Panc1 (cell line): ENCODE measurements around the gene EPN2.

Experiments used
- CTCF ChIP-seq: fragments of 450-650 bp; IDR thresholded peaks from 2 replicates; pipeline ENCODE4 v1.5.1; 2017; ENCODE audit warnings: mild to moderate bottlenecking
- POLR2AphosphoS5 ChIP-seq: IDR thresholded peaks from 2 replicates; pipeline ENCODE4 v1.6.1; 2012; ENCODE audit warnings: mild to moderate bottlenecking, low read depth, low read length, moderate library complexity
- SIN3A ChIP-seq: IDR thresholded peaks from 2 replicates; pipeline ENCODE4 v1.6.1; 2012; ENCODE audit warnings: low read depth, mild to moderate bottlenecking, low read length, moderate library complexity, borderline replicate concordance; ENCODE audit not compliant: insufficient read depth
- TCF7L2 ChIP-seq: IDR thresholded peaks from 2 replicates; pipeline ENCODE4 v1.6.1; 2011; ENCODE audit warnings: mild to moderate bottlenecking, low read depth, low read length, inconsistent platforms

GRCh38 chr17:19364699-19365498, 127.7 kb downstream of the EPN2 start:
- no peak for TF ChIP-seq CTCF
- TF ChIP-seq TCF7L2, result no peak
- no peak for TF ChIP-seq SIN3A
- no peak for TF ChIP-seq POLR2AphosphoS5
